H9 (cell line): ENCODE measurements around the gene TNIP1. TPM values are rescaled to one million over a fixed set of nuclear protein-coding genes. Genes with fewer than 3 reads are reported as not detected.

Experiments
- DNase-seq: peaks from one replicate; pipeline ENCODE4 v3.0.0-alpha.2; 2017
- H2AFZ ChIP-seq: one replicate; pipeline ENCODE4 v1.6.1; 2013; ENCODE audit warnings: mild to moderate bottlenecking, low read length, control low read depth, moderate library complexity
- H2AK5ac ChIP-seq: 2 replicates; pipeline ENCODE4 v1.6.1; 2013; ENCODE audit warnings: low read length, control low read depth, mixed read lengths; ENCODE audit not compliant: insufficient read length
- H2BK120ac ChIP-seq: one replicate; pipeline ENCODE4 v1.6.1; 2013; ENCODE audit warnings: low read depth, mild to moderate bottlenecking, low read length, control low read depth, inconsistent platforms; ENCODE audit not compliant: poor library complexity, severe bottlenecking
- H2BK12ac ChIP-seq: 2 replicates; pipeline ENCODE4 v1.6.1; 2013; ENCODE audit warnings: low read length, control low read depth, mixed read lengths, low read depth; ENCODE audit not compliant: insufficient read length
- H2BK15ac ChIP-seq: 2 replicates; pipeline ENCODE4 v1.6.1; 2013; ENCODE audit warnings: low read depth, low read length, control low read depth
- H2BK20ac ChIP-seq: one replicate; pipeline ENCODE4 v1.6.1; 2013; ENCODE audit warnings: low read depth, mild to moderate bottlenecking, low read length, control low read depth, inconsistent platforms; ENCODE audit not compliant: poor library complexity, severe bottlenecking
- H2BK5ac ChIP-seq: 2 replicates; pipeline ENCODE4 v1.6.1; 2013; ENCODE audit warnings: low read length, control low read depth, mixed read lengths; ENCODE audit not compliant: insufficient read length
- H3K14ac ChIP-seq: 2 replicates; pipeline ENCODE4 v1.6.1; 2013; ENCODE audit warnings: low read length, control low read depth; ENCODE audit not compliant: insufficient read depth
- H3K18ac ChIP-seq: 2 replicates; pipeline ENCODE4 v1.6.1; 2013; ENCODE audit warnings: low read depth, mild to moderate bottlenecking, mixed read lengths, low read length, control low read depth; ENCODE audit not compliant: insufficient read length
- H3K23ac ChIP-seq: 2 replicates; pipeline ENCODE4 v1.6.1; 2013; ENCODE audit warnings: low read length, control low read depth, mixed read lengths, low read depth; ENCODE audit not compliant: insufficient read length
- H3K23me2 ChIP-seq: 2 replicates; pipeline ENCODE4 v1.6.1; 2013; ENCODE audit warnings: low read depth, mild to moderate bottlenecking, mixed read lengths, low read length, control low read depth; ENCODE audit not compliant: insufficient read length, poor library complexity, severe bottlenecking
- H3K27ac ChIP-seq: 2 replicates; pipeline ENCODE4 v1.5.1; 2013; ENCODE audit warnings: low read length, control low read depth, mixed read lengths, low read depth; ENCODE audit not compliant: insufficient read length
- H3K27me3 ChIP-seq: 2 replicates; pipeline ENCODE4 v1.6.1; 2013; ENCODE audit warnings: low read length, control low read depth, inconsistent platforms; ENCODE audit not compliant: insufficient read depth
- H3K4ac ChIP-seq: 2 replicates; pipeline ENCODE4 v1.6.1; 2013; ENCODE audit warnings: low read depth, mild to moderate bottlenecking, control low read depth, inconsistent platforms, low read length, moderate library complexity
- H3K4me1 ChIP-seq: 2 replicates; pipeline ENCODE4 v1.6.1; 2013; ENCODE audit warnings: low read length, control low read depth, inconsistent platforms; ENCODE audit not compliant: insufficient read depth
- H3K4me2 ChIP-seq: 2 replicates; pipeline ENCODE4 v1.6.1; 2013; ENCODE audit warnings: low read length, control low read depth, mixed read lengths; ENCODE audit not compliant: insufficient read length, insufficient read depth
- H3K56ac ChIP-seq: 2 replicates; pipeline ENCODE4 v1.6.1; 2013; ENCODE audit warnings: low read depth, mild to moderate bottlenecking, mixed read lengths, low read length, control low read depth; ENCODE audit not compliant: insufficient read length
- H3K79me1 ChIP-seq: 2 replicates; pipeline ENCODE4 v1.6.1; 2013; ENCODE audit warnings: low read depth, mild to moderate bottlenecking, moderate library complexity, low read length, control low read depth, inconsistent platforms; ENCODE audit not compliant: insufficient read depth, poor library complexity, severe bottlenecking
- H3K79me2 ChIP-seq: 2 replicates; pipeline ENCODE4 v1.6.1; 2013; ENCODE audit warnings: low read length, control low read depth, inconsistent platforms; ENCODE audit not compliant: insufficient read depth
- H3K9ac ChIP-seq: 2 replicates; pipeline ENCODE4 v1.6.1; 2013; ENCODE audit warnings: low read length, control low read depth, mixed read lengths; ENCODE audit not compliant: insufficient read length; ENCODE audit errors: extremely low read depth
- H3K9me3 ChIP-seq: one replicate; pipeline ENCODE4 v1.6.1; 2013; ENCODE audit warnings: low read depth, low read length, inconsistent platforms; ENCODE audit not compliant: control insufficient read depth
- H3T11ph ChIP-seq: one replicate; pipeline ENCODE4 v1.6.1; 2013; ENCODE audit warnings: mild to moderate bottlenecking, low read length, control low read depth, inconsistent platforms
- H4K20me1 ChIP-seq: one replicate; pipeline ENCODE4 v1.6.1; 2013; ENCODE audit not compliant: control insufficient read depth, insufficient read length, insufficient read depth
- H4K5ac ChIP-seq: 2 replicates; pipeline ENCODE4 v1.6.1; 2013; ENCODE audit warnings: low read depth, mild to moderate bottlenecking, mixed read lengths, low read length, control low read depth; ENCODE audit not compliant: insufficient read length
- H4K8ac ChIP-seq: replicated peaks from 2 replicates; pipeline ENCODE4 v1.6.1; 2013; ENCODE audit warnings: low read length, control low read depth, mixed read lengths, low read depth; ENCODE audit not compliant: insufficient read length
- H4K91ac ChIP-seq: 2 replicates; pipeline ENCODE4 v1.6.1; 2013; ENCODE audit warnings: low read depth, mild to moderate bottlenecking, moderate library complexity, mixed read lengths, low read length, control low read depth; ENCODE audit not compliant: insufficient read length
- H3K27ac Mint-ChIP-seq, 3 experiments: 2 replicates in 2 of 3; 3 replicates in 1 of 3; pipeline ENCODE4 v1.8.0; 2020 to 2021; ENCODE audit warnings: mixed read lengths in 3 of 3, mild to moderate bottlenecking in 1 of 3, moderate library complexity in 1 of 3
- H3K27me3 Mint-ChIP-seq: 2 replicates; pipeline ENCODE4 v1.8.0; 2021; ENCODE audit warnings: low read depth, mild to moderate bottlenecking, moderate library complexity, mixed read lengths
- H3K36me3 Mint-ChIP-seq, 3 experiments: 2 replicates in 2 of 3; 3 replicates in 1 of 3; pipeline ENCODE4 v1.8.0; 2020 to 2021; ENCODE audit warnings: low read depth in 3 of 3, mixed read lengths in 3 of 3; ENCODE audit not compliant: insufficient read depth in 1 of 3
- H3K4me1 Mint-ChIP-seq, 2 experiments: 2 replicates each; pipeline ENCODE4 v1.8.0; 2020; ENCODE audit warnings: mixed read lengths in 2 of 2
- H3K4me3 Mint-ChIP-seq, 2 experiments: 2 replicates in 1 of 2; 3 replicates in 1 of 2; pipeline ENCODE4 v1.8.0; 2020 to 2021; ENCODE audit warnings: mild to moderate bottlenecking in 2 of 2, mixed read lengths in 2 of 2, moderate library complexity in 1 of 2
- H3K9me3 Mint-ChIP-seq, 2 experiments: 2 replicates in 1 of 2; 3 replicates in 1 of 2; pipeline ENCODE4 v1.8.0; 2020; ENCODE audit warnings: mild to moderate bottlenecking in 2 of 2, mixed read lengths in 2 of 2, moderate library complexity in 1 of 2
- WGBS: extraction: QIAGEN DNeasy Blood & Tissue Kit; methylation state at CpG from one replicate; pipeline ENCODE4 v1.1.7; 2013; ENCODE audit warnings: missing lambda C conversion rate, low lambda C conversion rate, mixed read lengths; ENCODE audit not compliant: insufficient read length; ENCODE audit errors: extremely low coverage; 5-methylcytosine and 5-hydroxymethylcytosine counted together
- total RNA-seq: library from RNA; stranded (reverse); gene quantifications from 2 replicates; pipeline ENCODE4 v1.2.1, GENCODE V29; 2021
- TF ChIP-seq, protein P1 (sequence below): fragments of 200-600 bp; sonication (generic); conservative IDR thresholded peaks from 3 replicates; pipeline ENCODE4 v1.8.0; 2021; ENCODE audit warnings: antibody characterized with exemption, mild to moderate bottlenecking

The TNIP1 gene
- total RNA-seq, 1 experiment from 2014 or later = 40.8 TPM

DNA sequence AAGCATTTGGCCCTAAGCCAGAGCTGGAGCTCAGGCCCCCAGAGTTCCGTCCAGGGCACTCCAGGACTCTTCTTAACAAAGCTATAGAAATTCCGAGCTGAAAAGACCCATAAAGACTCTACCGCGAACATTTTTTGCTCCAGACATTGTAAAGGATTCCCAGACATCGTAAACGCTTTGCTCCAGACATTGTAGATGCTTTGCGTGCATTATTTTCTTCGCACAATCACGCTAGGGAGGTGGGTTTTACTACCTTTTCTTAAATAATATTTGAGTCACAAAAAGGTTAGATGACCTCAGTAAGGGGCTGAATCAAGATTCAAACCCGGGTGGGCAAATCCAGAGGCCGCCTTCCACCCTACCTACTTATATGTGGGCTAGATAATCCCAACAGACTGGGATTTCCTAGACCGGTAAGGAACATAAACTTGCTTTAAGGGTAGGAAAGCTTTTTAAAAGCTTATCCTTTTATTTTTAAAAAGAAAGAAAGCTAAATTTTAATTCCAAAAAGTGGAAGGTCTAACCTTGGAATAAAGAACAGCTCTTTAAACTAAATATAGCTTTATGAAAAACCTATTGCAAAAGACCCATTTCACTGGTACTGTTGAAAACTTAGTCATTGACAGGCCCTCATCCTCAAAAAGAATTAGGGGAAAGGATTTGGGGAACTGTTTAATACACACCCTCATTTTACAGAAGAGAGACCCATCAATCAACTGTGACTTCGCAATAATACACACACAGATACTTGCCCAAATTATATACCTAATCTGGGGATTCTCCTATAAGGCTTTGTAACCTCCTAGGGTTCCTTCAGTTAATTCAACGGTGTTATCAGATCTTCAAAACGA is 822 bp upstream of the TNIP1 start:
- Histone ChIP-seq H2AK5ac (no peak overlapping the region), H4K91ac (no peak overlapping the region), H3K79me2 (peaks cover 2% of the 10 kb centered on the region; the same call in 1 of the 2 replicates), H2BK12ac (peak overlapping the region; percentile 10), H3T11ph (no peak overlapping the region), H4K5ac (no peak overlapping the region), H3K27me3 (no peaks in the 10 kb centered on the region), H3K14ac (peak overlapping the region; percentile 85), H3K9me3 (no peaks in the 10 kb centered on the region), H3K18ac (peak overlapping the region; percentile 67), H3K9ac (peak overlapping the region; percentile 62), H3K23me2 (peaks cover 5% of the 10 kb centered on the region), H2BK20ac (no peak overlapping the region), H3K4me2 (peak overlapping the region; percentile 67), H2BK5ac (no peak overlapping the region), H3K4ac (no peak overlapping the region), H3K23ac (no peak overlapping the region), H3K56ac (no peak overlapping the region), H4K8ac (no peak overlapping the region), H3K4me1 (no peaks in the 10 kb centered on the region), H2AFZ (no peak overlapping the region), H4K20me1 (no peaks in the 10 kb centered on the region), H3K79me1 (no peaks in the 10 kb centered on the region), H2BK120ac (no peak overlapping the region), H2BK15ac (no peak overlapping the region), H3K27ac (peak overlapping the region; percentile 29)
- no peaks in the 10 kb centered on the region for H3K9me3 Mint-ChIP-seq
- DNase-seq = no peak
- TF ChIP-seq, protein P1, sequence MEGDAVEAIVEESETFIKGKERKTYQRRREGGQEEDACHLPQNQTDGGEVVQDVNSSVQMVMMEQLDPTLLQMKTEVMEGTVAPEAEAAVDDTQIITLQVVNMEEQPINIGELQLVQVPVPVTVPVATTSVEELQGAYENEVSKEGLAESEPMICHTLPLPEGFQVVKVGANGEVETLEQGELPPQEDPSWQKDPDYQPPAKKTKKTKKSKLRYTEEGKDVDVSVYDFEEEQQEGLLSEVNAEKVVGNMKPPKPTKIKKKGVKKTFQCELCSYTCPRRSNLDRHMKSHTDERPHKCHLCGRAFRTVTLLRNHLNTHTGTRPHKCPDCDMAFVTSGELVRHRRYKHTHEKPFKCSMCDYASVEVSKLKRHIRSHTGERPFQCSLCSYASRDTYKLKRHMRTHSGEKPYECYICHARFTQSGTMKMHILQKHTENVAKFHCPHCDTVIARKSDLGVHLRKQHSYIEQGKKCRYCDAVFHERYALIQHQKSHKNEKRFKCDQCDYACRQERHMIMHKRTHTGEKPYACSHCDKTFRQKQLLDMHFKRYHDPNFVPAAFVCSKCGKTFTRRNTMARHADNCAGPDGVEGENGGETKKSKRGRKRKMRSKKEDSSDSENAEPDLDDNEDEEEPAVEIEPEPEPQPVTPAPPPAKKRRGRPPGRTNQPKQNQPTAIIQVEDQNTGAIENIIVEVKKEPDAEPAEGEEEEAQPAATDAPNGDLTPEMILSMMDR = no peak
- no CpG with 5 or more reads among the region's 15 CpGs for WGBS
- peaks cover 1% of the 10 kb centered on the region for H3K27me3 Mint-ChIP-seq
- peak overlapping the region; percentile 76 to 87 for H3K4me3 Mint-ChIP-seq
- no peaks in the 10 kb centered on the region; a peak in 2 of 7 replicates for H3K36me3 Mint-ChIP-seq
- H3K4me1 Mint-ChIP-seq = peaks cover 25 to 28% of the 10 kb centered on the region in 2 experiments
- H3K27ac Mint-ChIP-seq = peak overlapping the region in 2 of 3 experiments; percentile 83 to 95; a peak in 4 of 7 replicates
